IMR-90 (cell line): Measurements from ENCODE around the gene PLPP6.

Experiments used
- CEBPB ChIP-seq: IDR thresholded peaks from 2 replicates; pipeline ENCODE4 v1.6.1; 2012; ENCODE audit warnings: low read depth, low read length, improper control_type of control experiment
- POLR2A ChIP-seq: IDR thresholded peaks from 2 replicates; pipeline ENCODE4 v1.6.1; 2012; ENCODE audit warnings: mild to moderate bottlenecking, low read depth, low read length
- RAD21 ChIP-seq: IDR thresholded peaks from 2 replicates; pipeline ENCODE4 v1.6.1; 2012; ENCODE audit warnings: low read length, improper control_type of control experiment
- TF ChIP-seq, protein P1 (sequence below): fragments of 150-350 bp; IDR thresholded peaks from 2 replicates; pipeline ENCODE4 v1.6.1; 2016; ENCODE audit warnings: low read depth, mild to moderate bottlenecking, low read length, moderate library complexity, borderline replicate concordance
- TF ChIP-seq, protein P2 (sequence below): conservative IDR thresholded peaks from 2 replicates; pipeline ENCODE4 v1.5.1; 2012; ENCODE audit warnings: mild to moderate bottlenecking, low read depth, low read length, improper control_type of control experiment
- TF ChIP-seq, protein P3 (sequence below): fragments of 150-350 bp; IDR thresholded peaks from 2 replicates; pipeline ENCODE4 v1.6.1; 2017; ENCODE audit warnings: mild to moderate bottlenecking, antibody characterized with exemption, low read length, low read depth

DNA sequence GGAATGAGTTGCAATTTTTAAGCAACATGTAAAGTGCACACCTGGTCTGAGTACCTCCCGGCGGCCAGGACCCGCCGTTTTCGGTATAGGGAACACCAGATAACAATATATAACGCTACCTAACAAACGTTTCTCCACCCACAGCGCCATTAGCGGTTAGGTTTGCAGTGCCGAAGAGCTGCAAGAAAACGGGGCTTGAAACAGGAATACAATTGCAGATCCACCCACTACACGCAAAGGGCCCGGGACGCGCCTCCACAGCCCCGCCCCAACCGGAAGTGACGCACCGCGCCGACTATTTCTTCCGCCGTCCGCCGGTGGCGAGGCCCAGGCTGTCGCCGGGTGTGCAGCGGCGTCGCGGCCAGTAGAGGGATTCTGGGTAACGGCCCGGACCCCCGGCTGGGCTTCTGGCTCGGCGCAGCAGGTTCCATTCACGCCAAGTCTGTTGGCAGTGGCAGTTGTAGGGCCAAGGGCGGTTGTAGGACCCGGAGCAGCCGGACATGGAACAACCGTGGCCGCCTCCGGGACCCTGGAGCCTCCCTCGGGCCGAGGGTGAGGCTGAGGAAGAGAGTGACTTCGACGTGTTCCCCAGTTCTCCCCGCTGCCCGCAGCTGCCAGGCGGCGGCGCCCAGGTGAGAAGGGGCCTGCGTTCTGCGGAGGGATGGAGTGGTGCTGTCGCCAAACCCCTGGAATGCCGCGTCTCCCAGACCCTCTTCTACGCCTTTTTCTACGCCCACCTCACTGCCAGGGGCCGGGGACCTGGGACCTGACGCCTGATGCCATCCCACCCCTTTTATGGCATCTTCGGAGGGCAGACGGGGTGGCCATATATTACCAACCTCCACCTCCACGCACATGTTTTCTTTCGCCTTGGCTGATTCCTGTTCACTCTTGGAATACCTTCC is 17.4 kb downstream of the PLPP6 start, which contains the start of gene CDC37L1:
- TF ChIP-seq, protein P1, sequence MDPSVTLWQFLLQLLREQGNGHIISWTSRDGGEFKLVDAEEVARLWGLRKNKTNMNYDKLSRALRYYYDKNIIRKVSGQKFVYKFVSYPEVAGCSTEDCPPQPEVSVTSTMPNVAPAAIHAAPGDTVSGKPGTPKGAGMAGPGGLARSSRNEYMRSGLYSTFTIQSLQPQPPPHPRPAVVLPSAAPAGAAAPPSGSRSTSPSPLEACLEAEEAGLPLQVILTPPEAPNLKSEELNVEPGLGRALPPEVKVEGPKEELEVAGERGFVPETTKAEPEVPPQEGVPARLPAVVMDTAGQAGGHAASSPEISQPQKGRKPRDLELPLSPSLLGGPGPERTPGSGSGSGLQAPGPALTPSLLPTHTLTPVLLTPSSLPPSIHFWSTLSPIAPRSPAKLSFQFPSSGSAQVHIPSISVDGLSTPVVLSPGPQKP, result no peak
- TF ChIP-seq, protein P2, sequence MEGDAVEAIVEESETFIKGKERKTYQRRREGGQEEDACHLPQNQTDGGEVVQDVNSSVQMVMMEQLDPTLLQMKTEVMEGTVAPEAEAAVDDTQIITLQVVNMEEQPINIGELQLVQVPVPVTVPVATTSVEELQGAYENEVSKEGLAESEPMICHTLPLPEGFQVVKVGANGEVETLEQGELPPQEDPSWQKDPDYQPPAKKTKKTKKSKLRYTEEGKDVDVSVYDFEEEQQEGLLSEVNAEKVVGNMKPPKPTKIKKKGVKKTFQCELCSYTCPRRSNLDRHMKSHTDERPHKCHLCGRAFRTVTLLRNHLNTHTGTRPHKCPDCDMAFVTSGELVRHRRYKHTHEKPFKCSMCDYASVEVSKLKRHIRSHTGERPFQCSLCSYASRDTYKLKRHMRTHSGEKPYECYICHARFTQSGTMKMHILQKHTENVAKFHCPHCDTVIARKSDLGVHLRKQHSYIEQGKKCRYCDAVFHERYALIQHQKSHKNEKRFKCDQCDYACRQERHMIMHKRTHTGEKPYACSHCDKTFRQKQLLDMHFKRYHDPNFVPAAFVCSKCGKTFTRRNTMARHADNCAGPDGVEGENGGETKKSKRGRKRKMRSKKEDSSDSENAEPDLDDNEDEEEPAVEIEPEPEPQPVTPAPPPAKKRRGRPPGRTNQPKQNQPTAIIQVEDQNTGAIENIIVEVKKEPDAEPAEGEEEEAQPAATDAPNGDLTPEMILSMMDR, result peak; percentile 59
- TF ChIP-seq POLR2A, result peak; percentile 94
- peak; percentile 29; the same call in 1 of the 2 replicates for TF ChIP-seq CEBPB
- peak; percentile 42; the same call in 1 of the 2 replicates for TF ChIP-seq RAD21
- TF ChIP-seq, protein P3, sequence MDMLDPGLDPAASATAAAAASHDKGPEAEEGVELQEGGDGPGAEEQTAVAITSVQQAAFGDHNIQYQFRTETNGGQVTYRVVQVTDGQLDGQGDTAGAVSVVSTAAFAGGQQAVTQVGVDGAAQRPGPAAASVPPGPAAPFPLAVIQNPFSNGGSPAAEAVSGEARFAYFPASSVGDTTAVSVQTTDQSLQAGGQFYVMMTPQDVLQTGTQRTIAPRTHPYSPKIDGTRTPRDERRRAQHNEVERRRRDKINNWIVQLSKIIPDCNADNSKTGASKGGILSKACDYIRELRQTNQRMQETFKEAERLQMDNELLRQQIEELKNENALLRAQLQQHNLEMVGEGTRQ, result no peak
